Superior temporal gyrus (tissue), 1 donor: Measurements from ENCODE around the gene TOM1.

Experiments
- DNase-seq: peaks from one replicate; pipeline ENCODE4 v3.0.0-alpha.2; 2016; ENCODE audit errors: extremely low spot score

TOM1 gene

GRCh38 chr22:35307372-35307771 is 7.7 kb downstream of the TOM1 start:
- no peak for DNase-seq

- DNase-seq = no peak
Observed at GRCh38 chr22:35307892-35308291, 8.2 kb downstream of the TOM1 start.

DNA sequence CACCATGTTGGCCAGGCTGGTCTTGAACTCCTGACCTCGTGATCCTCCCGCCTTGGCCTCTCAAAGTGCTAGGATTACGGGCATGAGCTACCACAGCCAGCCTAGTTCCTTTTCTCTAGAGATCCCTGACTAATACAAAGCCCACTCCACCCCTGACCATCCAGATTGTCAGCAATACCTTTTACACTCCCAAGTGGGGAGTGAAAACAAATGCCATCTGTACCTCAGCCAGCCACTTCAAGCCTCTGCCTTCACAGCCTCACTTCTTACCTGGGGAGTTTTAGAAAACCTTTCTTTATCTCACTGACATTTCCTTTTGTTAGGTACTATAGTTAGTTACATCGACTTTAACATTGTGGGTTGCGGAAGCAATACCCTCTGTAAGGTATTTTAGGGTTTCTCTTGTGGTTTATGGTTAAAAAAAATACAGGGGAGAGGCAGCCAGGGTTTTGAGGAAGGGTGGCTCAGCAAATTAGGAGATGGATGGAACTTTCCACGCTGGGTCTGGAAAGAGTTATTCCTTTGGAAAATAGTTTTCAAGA is 8.9 kb downstream of the TOM1 start:
- no peak for DNase-seq

GRCh38 chr22:35310556-35311550 is 11.2 kb downstream of the TOM1 start:
- no peak for DNase-seq

- no peak for DNase-seq
Observed at GRCh38 chr22:35311551-35311999, 11.9 kb downstream of the TOM1 start.

DNA sequence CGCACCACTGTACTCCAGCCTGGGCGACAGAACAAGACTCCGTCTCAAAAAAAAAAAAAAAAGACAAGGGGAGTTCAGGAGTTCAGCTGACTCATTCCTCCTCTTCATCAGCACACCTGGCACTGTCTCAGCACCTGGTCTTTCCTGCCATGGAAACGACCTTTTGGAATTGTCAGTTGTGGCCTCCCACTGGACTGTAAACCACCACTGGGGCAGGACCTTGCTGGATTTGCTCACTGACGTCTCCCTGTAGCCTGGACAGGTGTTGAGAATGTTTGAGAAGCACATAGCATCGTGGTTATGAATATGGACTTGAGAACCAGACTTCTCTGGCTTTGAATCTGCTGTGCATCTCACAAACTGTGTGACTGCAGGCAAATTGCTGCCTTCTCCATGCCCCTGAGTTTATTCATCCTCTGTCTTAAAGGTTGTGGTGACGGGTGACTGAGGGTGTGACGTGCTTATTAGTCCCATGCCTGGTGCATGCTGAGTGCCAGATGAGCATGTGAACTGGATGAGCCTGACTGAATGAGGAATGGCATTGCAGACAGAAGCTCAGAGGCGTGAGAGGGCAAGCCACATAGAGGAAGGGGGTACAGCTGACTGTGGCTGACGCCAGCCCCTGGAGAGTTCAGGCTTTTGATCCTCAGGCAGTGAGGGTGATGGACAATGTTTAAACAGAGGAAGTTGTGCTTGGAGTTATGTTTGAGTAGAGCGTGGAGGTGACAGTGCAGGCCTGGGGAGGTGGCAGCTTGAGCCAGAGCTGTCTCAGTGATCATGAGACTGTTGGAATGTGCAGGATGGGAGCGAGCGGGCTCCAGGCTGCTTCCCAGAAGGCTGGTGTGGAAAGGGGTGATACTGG is 12.7 kb downstream of the TOM1 start:
- DNase-seq = no peak

- no peak for DNase-seq
Observed at GRCh38 chr22:35313311-35314121, 13.8 kb downstream of the TOM1 start.

DNA sequence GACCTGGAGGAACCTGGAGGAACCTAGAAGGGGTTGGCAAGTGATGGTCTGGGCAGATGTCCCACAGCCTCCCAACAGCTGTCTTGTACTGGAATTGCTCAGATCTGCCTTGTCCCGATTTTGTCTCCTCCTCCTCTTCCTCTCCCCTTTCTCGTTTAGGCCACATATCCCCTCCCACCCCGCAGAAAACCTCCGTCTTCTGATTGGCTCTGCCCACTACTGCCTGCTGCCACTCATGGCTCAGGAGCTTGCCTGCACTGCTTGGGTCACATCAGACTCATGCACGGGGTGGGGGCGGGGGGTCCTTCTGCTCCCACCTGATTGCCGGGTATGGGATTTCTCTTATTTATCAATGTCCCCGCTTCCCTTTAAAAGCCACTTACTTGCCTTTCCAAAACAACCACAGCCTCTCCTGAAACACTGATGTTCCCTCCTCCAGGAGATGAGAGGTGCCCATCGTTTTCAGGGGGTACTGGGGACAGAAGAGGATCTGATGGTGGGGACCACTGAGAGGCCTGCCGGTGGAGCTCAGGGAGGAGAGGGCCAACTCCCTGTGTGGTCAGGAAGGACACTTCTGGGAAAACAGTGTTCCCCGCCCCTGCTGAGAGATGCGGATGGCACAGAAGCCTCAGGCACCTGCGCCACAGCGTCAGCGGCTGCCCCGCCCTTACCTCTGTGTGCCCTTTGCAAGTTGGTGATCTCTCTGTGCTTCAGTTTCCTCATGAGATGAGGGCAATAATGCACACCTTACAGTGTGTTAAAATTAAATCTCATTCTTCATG is 14.7 kb downstream of the TOM1 start:
- DNase-seq = no peak

DNA sequence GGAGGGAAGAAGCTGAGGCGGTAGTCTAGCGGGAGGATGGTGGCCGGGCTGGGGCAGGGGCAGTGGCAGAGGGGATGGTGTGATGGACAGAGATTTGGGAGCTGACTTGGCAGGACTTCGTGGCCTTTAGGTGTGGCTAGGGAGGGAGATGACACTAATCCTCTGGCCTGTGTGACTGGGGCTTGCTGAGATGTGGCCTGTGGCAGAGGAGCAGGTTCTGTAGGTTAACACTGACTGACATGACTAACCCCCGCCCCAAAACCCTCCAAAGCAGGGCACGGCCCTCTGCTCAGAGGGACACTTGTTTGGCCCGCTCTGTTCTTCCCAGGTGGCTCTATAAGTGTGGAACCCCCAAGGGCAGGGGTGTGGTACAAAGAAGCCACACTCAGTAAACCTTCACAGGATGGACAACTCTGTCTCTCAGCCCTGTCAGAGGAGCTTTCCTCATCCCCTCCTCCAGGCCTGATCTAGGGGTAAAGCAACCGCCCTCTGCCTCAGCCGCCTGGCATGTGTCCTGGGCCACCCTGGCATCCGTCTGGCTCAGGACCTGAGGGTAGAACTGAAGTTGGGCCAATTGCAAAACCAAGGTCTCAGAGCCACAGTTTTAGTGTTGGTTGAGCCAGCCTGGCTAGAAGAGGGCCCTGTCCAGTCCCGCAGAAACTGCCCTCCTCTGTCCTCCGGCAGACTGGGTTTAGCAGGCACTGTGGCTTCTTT is 15.6 kb downstream of the TOM1 start:
- no peak for DNase-seq

GRCh38 chr22:35315855-35316745 is 16.4 kb downstream of the TOM1 start:
- no peak for DNase-seq

- DNase-seq = no peak
Observed at GRCh38 chr22:35316751-35317150, 17.1 kb downstream of the TOM1 start.

- no peak for DNase-seq
Observed at GRCh38 chr22:35317680-35318290, 18.1 kb downstream of the TOM1 start.

DNA sequence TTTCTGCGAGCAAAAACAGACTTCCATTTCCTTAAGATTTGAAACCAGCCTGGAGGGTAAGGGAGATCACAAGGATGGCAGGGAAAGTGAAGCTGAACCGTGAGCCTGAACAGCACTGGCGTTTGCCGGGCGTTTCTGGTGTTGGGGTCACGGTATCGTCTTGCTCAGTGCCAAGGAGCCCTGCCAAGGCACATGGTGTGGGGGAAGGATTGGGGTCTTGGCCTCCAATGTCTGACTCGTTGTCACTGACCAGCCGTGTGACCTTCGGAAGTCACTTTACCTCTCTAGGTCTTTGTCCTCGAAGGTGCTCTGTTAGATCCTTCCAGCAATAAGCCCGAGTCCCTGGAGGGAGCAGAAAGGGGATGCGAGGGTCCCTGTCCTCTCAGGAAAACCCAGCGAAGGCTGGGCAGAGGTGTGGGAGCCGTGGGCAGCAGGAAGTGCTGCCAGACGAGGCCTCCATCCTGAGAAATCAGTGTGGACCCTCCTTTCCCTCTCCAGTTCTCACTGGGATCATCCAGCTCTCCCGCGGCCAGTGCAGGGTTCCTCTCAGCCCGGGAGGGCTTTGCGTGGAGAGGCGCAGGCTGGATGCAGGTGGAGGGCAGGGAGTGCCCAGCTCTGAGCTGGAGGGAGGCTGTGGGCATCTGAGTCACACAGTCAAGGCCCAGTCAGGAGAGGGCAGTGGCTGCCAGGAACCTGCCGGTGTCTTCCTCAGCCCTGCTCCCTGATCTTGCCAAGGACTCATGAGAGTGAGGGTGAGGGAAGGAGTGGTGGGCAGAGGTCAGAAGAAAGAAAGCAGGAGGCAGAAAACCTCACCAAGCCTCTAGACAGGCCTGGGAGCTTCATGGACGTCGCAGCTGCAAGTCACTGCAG is 18.9 kb downstream of the TOM1 start:
- DNase-seq = no peak

GRCh38 chr22:35319244-35319985 is 19.7 kb downstream of the TOM1 start:
- no peak for DNase-seq

GRCh38 chr22:35322126-35322525 is 22.4 kb downstream of the TOM1 start:
- no peak for DNase-seq

GRCh38 chr22:35322893-35323292 is 23.2 kb downstream of the TOM1 start:
- DNase-seq = no peak

- no peak for DNase-seq
Observed at GRCh38 chr22:35323305-35323704, 23.6 kb downstream of the TOM1 start.
